NCI-H146 treated with DMSO at 0.1 percent for 48 hours (cell line): ENCODE data around the gene SPESP1.
"Not testable (repeated sequence)": the region's sequence is repeated elsewhere in the genome, so short reads cannot be mapped to it uniquely, and the experiment has no call there.

Experiments used
- DNase-seq: peaks from one replicate; lab custom pipeline; 2025; ENCODE audit not compliant: unreplicated experiment; lab: John Stamatoyannopoulos, UW

SPESP1 gene

GRCh38 chr15:68962465-68962864 is 32.1 kb downstream of the SPESP1 start:
- DNase-seq: no peak

- DNase-seq: not testable (repeated sequence)
Measured at GRCh38 chr15:68963719-68964118, 33.4 kb downstream of the SPESP1 start.

- no peak for DNase-seq
Measured at GRCh38 chr15:68966996-68967395, 36.7 kb downstream of the SPESP1 start.

DNA sequence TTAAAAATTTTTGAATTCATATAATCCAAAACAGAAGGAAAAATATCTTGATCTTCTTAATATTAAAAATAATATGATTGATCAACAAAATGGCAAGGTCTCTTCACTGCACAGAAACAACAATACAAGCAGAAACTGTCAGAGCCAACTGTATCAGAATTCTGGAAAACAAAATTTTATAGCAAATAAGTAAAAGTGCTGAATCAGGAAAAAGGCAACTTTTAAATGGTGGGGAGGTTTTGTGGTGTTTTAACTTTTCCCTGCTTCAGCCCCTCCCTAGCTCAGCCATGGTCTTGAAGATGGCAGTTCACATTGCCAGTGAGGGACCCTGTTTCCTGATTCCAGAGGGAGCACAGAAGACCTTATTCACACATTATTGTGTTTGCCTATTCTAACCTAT is 37.6 kb downstream of the SPESP1 start:
- DNase-seq: no peak

DNA sequence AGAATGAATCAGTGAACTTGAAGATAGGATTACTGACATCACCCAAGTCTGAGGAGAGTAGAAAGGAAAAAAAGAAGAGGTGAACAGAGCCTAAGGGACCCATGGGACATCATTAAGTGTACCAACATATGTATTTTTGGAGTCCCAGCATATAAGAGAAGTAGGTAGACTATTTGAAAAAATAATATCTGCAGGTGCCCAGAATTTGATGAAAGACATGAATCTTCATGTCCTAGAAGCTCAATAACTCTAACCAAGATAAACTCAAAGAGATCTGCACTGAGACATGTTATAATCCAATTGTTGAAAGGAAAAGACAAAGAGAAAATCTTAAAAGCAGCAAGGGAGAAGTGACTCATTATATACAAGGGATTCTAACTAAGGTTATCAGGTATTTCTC is 39.0 kb downstream of the SPESP1 start:
- no peak for DNase-seq

DNA sequence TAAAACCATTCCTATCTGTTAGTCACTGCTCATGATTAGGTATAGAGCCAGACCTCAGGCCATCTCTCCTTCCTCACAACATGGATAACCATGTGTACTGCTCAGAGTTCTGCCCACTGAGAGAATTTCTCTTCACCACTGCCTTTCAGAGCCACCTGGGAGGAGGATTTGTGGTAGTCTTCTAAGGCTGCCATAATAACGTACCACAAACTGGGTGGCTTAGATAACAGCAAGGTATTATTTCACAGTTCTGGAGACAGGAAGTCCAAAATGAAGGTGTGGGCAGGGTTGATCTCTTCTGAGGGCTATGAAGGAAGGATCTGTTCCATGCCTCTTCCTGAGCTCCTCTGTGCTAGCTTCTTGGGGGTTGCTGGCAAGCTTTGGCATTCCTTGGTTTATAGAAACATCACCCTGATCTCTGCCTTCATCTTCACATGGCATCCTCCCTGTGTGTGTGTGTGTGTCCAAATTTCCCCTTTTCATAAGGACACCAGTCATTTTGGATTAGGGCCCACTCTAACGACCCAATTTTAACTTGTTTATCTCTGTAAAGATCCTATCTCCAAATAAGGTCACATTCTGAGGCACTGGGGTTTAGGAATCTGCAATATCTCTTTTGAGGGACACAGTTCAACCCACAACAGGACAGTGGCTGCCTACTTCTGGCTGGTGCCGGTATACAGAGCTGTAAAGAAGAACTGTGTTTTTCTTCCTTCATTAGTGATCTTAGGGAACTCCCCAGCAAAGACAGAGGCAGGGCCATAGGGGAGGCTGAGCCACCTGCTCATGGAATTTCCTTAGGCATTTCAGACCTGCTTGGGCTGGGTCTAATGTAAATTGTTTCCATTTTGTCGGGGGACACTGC is 42.1 kb downstream of the SPESP1 start:
- no peak for DNase-seq

GRCh38 chr15:68975651-68976160 is 45.4 kb downstream of the SPESP1 start:
- DNase-seq: not testable (repeated sequence)

GRCh38 chr15:68977426-68977825 is 47.1 kb downstream of the SPESP1 start:
- DNase-seq: not testable (repeated sequence)

DNA sequence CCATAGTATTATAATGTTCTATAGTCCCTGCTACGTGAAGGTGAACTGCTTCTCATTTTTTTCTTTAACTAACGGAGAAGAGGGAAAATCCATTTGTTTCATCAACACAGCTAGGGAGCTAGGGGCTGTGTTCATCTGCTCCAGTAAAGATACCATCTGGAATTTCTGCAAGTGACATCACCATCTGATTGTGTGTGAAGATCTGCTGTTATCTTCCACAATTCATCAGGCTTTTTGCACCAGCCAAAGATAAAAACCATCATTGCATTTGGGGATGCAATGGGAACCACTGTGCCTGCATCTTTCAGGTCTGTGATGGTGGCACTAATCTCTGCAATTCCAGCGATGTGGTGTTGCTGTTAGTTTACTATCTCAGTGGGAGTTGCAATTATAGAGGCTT is 48.7 kb downstream of the SPESP1 start:
- DNase-seq: no peak

DNA sequence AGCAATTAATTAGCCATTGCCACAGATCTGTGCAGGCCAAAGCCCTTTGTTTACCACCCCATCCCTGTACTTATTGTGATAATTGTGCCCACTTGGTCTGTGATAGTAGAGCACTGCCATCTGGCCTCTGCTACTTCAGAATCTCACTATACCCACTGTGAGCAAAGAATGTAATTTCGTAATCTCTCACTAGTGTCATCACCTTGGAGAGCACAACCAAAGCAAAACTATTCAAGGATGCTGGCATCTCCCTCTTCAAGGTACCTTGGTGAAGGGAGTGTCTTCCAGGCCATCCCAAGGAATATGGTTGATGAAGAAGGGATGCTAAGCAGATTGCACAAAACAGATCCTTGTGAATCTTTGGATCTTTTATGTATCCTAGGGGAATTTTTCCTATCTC is 49.5 kb downstream of the SPESP1 start:
- DNase-seq: no peak

DNA sequence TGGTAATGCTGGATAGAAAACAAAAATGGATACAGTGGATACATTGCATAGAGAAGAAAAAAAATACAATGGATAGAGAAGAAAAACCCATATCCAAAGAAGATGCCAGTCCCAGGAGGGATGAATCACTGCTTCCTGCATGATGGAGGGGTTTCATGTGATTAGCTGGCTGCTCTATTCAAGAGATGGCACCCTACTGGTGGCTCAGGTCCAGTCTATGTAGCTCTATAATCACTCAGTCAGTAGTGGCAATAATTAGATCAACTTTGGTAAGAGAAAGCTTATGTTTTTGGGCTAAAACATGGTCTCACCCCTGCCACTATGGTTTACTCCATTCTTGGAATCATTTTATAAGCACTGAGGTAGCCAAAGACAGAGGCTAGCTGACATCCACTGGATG is 50.5 kb downstream of the SPESP1 start:
- no peak for DNase-seq

- DNase-seq: no peak
Measured at GRCh38 chr15:68981941-68982340, 51.6 kb downstream of the SPESP1 start.

- DNase-seq: no peak
Measured at GRCh38 chr15:68982976-68983563, 52.7 kb downstream of the SPESP1 start.

DNA sequence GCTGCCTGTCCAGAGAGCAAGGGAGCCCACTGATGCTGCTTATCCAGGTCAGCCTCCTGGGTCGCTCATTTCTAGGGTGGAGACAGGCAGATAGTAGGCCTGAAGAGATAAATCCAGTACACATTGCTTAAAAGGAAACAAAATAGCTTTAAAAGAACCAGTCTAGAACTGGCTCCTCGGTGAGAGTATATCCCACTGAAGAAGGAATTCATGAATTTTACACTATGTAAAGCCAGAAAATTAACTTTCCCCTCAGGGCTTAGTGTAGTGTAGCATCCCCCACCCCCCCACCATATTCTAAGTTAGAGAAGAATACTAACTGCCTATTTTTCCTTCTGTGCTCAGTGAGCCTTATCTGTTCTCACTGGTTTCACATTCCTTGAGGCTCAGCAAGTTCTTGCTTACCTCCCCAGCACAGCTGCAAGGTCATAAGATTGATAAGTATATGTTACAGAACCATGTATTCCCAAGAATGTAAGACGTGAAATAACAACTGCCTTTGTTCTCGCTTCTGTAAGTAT is 53.7 kb downstream of the SPESP1 start:
- DNase-seq: no peak

GRCh38 chr15:68984586-68984985 is 54.3 kb downstream of the SPESP1 start:
- no peak for DNase-seq

- no peak for DNase-seq
Measured at GRCh38 chr15:68985361-68985891, 55.1 kb downstream of the SPESP1 start.

DNA sequence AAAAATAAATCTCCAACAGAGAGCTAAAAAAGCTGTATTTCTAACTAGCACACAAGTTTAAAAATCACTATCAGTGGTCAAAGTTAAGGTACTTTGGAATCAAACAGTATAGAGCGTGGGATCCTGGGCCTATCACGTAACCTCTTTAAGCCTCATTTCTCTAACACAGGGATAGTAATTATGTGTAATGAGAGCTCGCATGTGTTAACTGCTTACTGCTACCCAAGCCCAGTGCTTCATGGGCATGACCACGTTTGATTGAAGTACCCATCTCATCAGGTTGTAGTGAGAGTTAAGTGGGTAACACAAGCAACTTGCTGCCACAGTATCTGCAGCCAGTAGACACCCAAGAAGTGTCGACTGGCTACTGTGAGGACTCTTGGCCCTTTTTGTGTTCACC is 56.0 kb downstream of the SPESP1 start:
- DNase-seq: no peak

GRCh38 chr15:68987120-68987519 is 56.8 kb downstream of the SPESP1 start:
- DNase-seq: no peak

GRCh38 chr15:68987676-68988075 is 57.4 kb downstream of the SPESP1 start:
- no peak for DNase-seq

- DNase-seq: no peak
Measured at GRCh38 chr15:68989541-68990230, 59.4 kb downstream of the SPESP1 start.

DNA sequence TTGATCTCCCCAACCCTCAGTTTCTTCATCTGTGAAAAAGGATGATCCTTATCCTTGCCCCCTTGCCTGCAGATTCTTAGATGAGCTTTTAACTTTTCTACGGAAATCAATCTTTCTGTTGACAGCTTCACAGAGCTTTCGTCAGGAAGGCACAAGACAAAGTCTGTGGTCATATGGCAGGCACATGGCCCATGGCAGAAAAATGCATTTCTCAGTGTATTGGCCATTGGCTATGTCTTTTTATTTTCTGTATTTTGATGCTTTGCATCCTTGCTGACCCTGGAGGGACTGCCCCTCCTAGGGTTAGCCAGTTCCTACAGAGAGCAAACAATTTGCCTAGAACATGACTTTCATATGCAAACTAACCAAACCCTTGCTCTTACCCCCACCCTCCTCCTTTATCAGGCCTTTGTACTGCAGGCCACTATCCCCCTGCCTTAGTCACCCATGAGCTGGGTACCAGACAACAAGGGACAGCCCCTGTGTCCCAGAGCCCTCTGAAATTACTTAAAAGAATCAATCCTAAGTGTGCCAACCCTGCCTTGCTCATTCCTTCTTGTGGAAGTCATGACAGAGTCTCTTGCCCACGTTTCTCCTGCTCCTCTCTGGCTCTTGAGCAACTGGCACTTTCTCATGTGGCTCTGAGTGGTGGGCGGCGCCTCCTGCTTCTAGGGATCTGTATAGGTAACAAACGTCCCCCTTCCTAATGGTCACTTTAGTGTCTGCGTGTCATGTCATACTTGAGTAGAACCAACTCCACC is 60.1 kb downstream of the SPESP1 start:
- DNase-seq: no peak
